ENCODE data around the gene CREB5.

Gene CREB5

DNA sequence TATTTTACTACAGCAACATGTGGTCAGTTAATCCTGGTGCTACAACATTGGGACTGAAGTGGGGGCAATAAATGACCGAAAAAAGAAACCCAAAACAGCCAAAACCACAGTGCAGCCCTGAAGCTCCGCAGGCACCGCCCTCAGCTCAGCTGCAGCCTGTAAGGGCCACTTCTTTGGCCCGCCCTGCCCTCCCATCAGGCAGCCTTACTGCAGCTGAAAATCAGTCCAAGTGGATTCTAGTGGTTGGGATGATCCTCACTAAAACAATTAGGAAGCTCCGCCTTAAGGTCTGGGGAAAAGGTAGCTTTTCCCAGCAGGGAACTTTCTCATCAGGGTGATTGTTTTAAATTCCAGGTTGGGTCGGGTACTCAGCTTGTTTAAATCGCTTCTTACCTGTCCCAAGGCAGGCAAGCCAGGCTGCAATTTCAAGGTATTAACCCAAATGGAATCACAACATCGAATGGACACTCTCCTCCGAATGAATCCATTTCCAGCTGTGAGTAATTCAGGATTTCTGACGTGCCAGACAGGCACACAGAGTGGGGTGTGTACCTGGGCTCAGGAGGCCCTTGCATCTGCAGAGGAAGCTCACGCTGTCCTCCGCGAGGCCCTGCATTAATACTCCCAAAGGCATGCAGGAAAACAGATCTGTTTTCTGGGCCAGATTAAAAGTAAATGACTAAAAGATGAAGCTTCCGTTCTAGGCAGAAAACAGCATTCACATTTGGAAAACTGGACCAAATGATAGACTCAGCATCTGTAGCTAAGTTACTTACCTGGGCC is 104.3 kb downstream of the CREB5 start:
- DNase-seq (ENCODE audit: low read depth) = no peak

- no peak for DNase-seq (ENCODE audit: low read depth)
Observed at GRCh38 chr7:28517206-28517605, 104.9 kb downstream of the CREB5 start.

- DNase-seq (ENCODE audit: low read depth) = no peak
Observed at GRCh38 chr7:28517606-28518005, 105.3 kb downstream of the CREB5 start.

- DNase-seq (ENCODE audit: low read depth) = no peak
Observed at GRCh38 chr7:28520074-28521015, 108.0 kb downstream of the CREB5 start.

DNA sequence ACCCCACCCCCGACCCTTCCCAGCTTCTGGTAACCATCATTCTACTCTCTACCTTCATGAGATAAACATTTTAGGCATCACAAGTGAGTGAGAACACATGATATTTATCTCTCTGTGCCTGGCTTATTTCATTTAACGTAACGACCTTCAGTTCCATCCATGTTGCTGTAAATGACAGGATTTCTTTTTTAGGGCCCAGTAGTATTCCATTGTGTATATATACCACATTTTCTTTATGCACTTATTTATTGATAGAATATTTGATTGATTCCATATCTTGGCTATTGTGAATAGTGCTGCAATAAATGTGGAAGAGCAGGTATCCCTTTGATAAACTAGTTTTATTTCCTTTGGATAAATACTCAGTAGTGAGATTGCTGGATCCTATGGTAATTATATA is 112.7 kb downstream of the CREB5 start:
- DNase-seq (ENCODE audit: low read depth) = no peak

DNA sequence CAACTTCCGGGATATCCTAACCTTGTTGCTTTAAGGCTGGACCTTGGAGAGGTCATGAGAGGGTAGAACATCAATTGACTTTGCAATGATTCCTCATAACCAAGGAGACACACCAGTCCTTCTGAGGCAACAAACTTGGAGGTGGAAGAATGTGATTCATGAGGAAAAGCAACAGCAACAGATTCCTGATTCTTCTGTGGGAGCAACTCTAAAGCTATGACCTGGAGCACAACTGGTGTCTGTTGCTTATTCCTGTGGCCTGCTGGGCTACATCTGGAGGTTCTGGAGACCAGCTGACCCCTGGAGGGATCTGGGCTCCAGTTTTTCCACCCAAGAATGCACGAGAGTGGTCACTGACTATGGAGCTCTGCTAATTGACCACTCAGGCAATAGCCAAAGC is 116.6 kb downstream of the CREB5 start:
- DNase-seq (ENCODE audit: low read depth) = no peak

DNA sequence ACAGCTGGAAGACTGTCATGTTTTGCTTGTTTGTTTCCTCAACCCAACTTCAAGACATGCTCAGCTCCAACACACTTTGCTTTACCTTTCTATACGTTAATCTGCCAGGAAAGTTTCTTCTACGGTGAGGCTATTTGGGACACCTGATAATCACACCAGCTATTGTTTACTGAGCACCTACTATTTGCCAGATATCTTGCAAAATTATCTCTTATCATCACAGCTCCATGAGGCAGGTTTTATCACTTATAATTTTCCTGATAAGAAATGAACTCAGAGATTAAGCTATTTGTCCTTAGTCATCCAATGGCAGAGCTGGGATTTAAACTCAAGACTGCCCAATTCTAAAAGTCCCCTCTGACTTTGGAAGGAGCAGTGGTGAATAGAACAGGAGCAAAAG is 117.4 kb downstream of the CREB5 start:
- DNase-seq (ENCODE audit: low read depth) = no peak

GRCh38 chr7:28530175-28530802 is 118.0 kb downstream of the CREB5 start:
- DNase-seq (ENCODE audit: low read depth) = no peak

GRCh38 chr7:28530803-28531175 is 118.5 kb downstream of the CREB5 start:
- no peak for DNase-seq (ENCODE audit: low read depth)

DNA sequence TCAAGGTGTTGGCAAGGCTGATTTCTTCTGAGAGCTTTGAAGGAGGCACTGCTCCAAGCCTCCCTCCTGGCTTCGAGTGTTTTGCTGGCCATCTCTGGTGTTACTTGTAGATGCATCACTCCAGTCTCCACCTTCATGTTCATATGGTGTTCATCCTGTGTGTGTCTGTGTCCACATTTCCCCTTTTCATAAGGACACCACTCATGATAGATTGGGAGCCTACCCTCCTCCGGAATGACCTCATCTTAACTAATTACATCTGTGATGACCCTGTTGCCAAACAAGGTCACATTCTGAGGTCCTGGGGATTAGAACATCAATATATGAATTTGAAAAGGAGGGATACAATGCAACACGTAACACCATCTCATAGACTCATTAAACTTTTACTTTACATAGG is 119.0 kb downstream of the CREB5 start:
- DNase-seq (ENCODE audit: low read depth) = no peak

GRCh38 chr7:28532181-28532580 is 119.9 kb downstream of the CREB5 start:
- no peak for DNase-seq (ENCODE audit: low read depth)

GRCh38 chr7:28533267-28533666 is 120.9 kb downstream of the CREB5 start:
- DNase-seq (ENCODE audit: low read depth) = no peak

DNA sequence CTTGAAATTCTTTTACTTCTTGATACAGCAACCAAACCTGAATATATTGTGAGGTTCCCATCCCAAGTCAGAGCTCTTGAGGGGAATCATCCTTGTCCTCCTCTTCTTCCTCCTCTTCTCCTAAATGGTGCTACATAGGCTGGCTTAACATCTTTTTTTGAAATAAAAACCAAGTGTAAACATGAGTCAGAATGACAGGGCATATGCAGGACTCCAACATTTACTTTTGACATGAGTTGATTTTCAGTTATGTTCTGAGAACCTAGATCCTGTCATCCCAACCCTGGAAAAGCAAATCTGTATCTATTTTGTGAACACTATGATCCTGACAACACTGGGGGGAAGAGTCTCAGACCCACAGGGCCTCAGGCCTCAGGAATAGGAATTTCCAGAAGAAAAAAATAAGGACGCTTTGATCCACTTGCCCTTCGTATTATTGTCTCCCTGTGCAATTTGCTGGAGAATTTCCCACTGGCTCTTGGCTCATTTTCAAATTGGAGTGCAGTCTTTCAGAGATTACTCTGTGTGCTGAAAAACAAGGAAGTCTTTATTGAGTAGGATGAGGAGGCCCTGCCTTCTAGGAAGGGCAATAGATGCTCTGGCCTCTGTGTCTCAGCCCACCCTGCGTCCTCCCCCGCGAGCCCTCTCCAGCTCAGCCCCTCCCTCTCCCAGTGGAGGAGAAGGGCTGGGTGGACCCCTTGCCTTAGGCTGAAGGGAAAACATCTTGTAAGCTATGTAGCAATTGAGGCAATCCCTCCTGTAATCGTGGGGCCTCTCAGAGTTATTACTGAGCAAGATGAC is 121.6 kb downstream of the CREB5 start:
- DNase-seq (ENCODE audit: low read depth) = no peak

- DNase-seq (ENCODE audit: low read depth) = no peak
Observed at GRCh38 chr7:28536259-28536658, 123.9 kb downstream of the CREB5 start.

- no peak for DNase-seq (ENCODE audit: low read depth)
Observed at GRCh38 chr7:28539289-28539981, 127.1 kb downstream of the CREB5 start.

DNA sequence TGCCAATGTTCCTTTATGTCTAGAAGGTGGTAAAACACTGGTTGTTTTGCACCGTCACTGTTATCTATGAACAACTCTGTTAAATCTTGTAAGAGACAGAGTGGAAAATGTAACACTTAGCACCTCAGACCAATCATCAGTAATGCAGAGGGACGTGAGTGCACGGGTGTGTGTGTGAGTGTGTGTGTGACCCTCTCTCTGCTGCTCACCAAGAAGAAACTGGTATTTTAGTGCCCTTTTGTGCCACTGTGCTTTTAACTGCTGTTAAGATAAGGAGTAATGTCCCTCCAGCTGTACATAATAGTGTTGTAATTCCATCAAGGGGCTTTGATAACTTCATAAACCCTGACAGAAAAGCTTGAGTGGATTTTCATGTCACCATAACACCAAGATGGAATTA is 130.1 kb downstream of the CREB5 start:
- no peak for DNase-seq (ENCODE audit: low read depth)

- DNase-seq (ENCODE audit: low read depth) = no peak
Observed at GRCh38 chr7:28544453-28545117, 132.3 kb downstream of the CREB5 start.

GRCh38 chr7:28546067-28546466 is 133.7 kb downstream of the CREB5 start:
- no peak for DNase-seq (ENCODE audit: low read depth)

- DNase-seq (ENCODE audit: low read depth) = no peak
Observed at GRCh38 chr7:28547115-28547514, 134.8 kb downstream of the CREB5 start.

GRCh38 chr7:28548416-28548815 is 136.1 kb downstream of the CREB5 start:
- no peak for DNase-seq (ENCODE audit: low read depth)

- DNase-seq (ENCODE audit: low read depth) = no peak
Observed at GRCh38 chr7:28549998-28550397, 137.7 kb downstream of the CREB5 start.

All from activated T-cell treated with anti-CD3 and anti-CD28 coated beads for 1 hour (primary cell).